H1 (cell line): ENCODE data around the gene GUCY2F. TPM values are rescaled to one million over a fixed set of nuclear protein-coding genes. Genes with fewer than 3 reads are reported as not detected.

Experiments
- CTCF ChIA-PET: fragments of 300-600 bp; sonication (Branson Sonifier 250); formaldehyde crosslinking; loops from one replicate; lab custom pipeline; 2021; ENCODE audit not compliant: partially characterized antibody; lab: Charles Lee
- POLR2A ChIA-PET: fragments of 300-600 bp; sonication (Branson Sonifier 250); formaldehyde crosslinking; loops from one replicate; lab custom pipeline; 2021; ENCODE audit warnings: inconsistent platforms; ENCODE audit not compliant: partially characterized antibody; lab: Charles Lee
- DNase-seq, 2 experiments: peaks; one replicate each; pipeline versions ENCODE4 v3.0.0 to v3.0.0-alpha.2; 2010 to 2022; ENCODE audit warnings: low spot score in 2 of 2, low read depth in 1 of 2, mixed read lengths in 1 of 2
- FAIRE-seq: peaks from 2 replicates; lab custom pipeline; 2011; peaks lifted over from hg19 to GRCh38; lab: Jason Lieb, UNC
- H2AFZ ChIP-seq: 2 replicates; pipeline ENCODE4 v1.8.1; 2012; ENCODE audit warnings: low read length, inconsistent platforms
- H2AK5ac ChIP-seq: 2 replicates; pipeline ENCODE4 v1.6.1; 2013; ENCODE audit warnings: low read depth, low read length
- H2BK120ac ChIP-seq: replicated peaks from 2 replicates; pipeline ENCODE3; 2013; ENCODE audit warnings: low read depth, low read length, inconsistent platforms
- H2BK12ac ChIP-seq: 2 replicates; pipeline ENCODE4 v1.6.1; 2013; ENCODE audit warnings: low read depth, low read length
- H2BK15ac ChIP-seq: 2 replicates; pipeline ENCODE4 v1.6.1; 2013; ENCODE audit warnings: low read length
- H2BK20ac ChIP-seq: 2 replicates; pipeline ENCODE4 v1.6.1; 2013; ENCODE audit warnings: low read length
- H2BK5ac ChIP-seq: 2 replicates; pipeline ENCODE4 v1.6.1; 2013; ENCODE audit warnings: low read depth, low read length
- H3K14ac ChIP-seq: 2 replicates; pipeline ENCODE4 v1.6.1; 2013; ENCODE audit warnings: inconsistent platforms; ENCODE audit not compliant: insufficient read length
- H3K18ac ChIP-seq: 2 replicates; pipeline ENCODE4 v1.6.1; 2013; ENCODE audit warnings: low read length; ENCODE audit errors: extremely low read depth
- H3K23ac ChIP-seq: 2 replicates; pipeline ENCODE4 v1.6.1; 2013; ENCODE audit warnings: inconsistent platforms; ENCODE audit not compliant: insufficient read length
- H3K23me2 ChIP-seq: 2 replicates; pipeline ENCODE4 v1.6.1; 2013; ENCODE audit warnings: low read depth, low read length
- H3K27ac ChIP-seq: 2 replicates; pipeline ENCODE4 v1.6.1; 2011; ENCODE audit warnings: low read depth, low read length, inconsistent platforms
- H3K27me3 ChIP-seq, 4 experiments: replicated peaks in 1 of 4; 1 replicate in 1 of 4; 2 replicates in 3 of 4; pipeline versions ENCODE4 v1.6.1 to v1.8.1; 2011 to 2013; ENCODE audit warnings: low read length in 3 of 4, mild to moderate bottlenecking in 3 of 4, inconsistent platforms in 2 of 4, mixed read lengths in 2 of 4, moderate library complexity in 1 of 4; ENCODE audit not compliant: control insufficient read depth in 3 of 4, insufficient read depth in 3 of 4; ENCODE audit errors: extremely low read depth in 1 of 4
- H3K36me3 ChIP-seq, 4 experiments: 2 replicates each; pipeline versions ENCODE4 v1.6.1 to v1.8.1; 2011 to 2013; ENCODE audit warnings: mild to moderate bottlenecking in 4 of 4, low read length in 3 of 4, moderate library complexity in 2 of 4, control low read depth in 1 of 4, inconsistent platforms in 1 of 4; ENCODE audit not compliant: insufficient read depth in 4 of 4, control insufficient read depth in 2 of 4
- H3K4ac ChIP-seq: replicated peaks from 2 replicates; pipeline ENCODE3; 2013; ENCODE audit warnings: low read length, low read depth, mixed read lengths, inconsistent platforms; ENCODE audit not compliant: insufficient read length
- H3K4me1 ChIP-seq, 4 experiments: replicated peaks in 1 of 4; 1 replicate in 1 of 4; 2 replicates in 3 of 4; pipeline versions ENCODE4 v1.6.1 to v1.8.1; 2011 to 2013; ENCODE audit warnings: low read length in 3 of 4, inconsistent platforms in 2 of 4, mixed read lengths in 1 of 4; ENCODE audit not compliant: insufficient read depth in 4 of 4, control insufficient read depth in 3 of 4
- H3K4me2 ChIP-seq, 2 experiments: 2 replicates each; pipeline versions ENCODE4 v1.6.1 to v1.8.1; 2011 to 2013; ENCODE audit warnings: low read depth in 2 of 2, low read length in 2 of 2, control low read depth in 1 of 2, inconsistent platforms in 1 of 2, mild to moderate bottlenecking in 1 of 2; ENCODE audit not compliant: insufficient read depth in 1 of 2
- H3K4me3 ChIP-seq, 4 experiments: fragments of 200-600, 300-600 bp in 1 of 4; sonication (generic), shearing (Covaris generic), sonication (Bioruptor Twin) in 1 of 4; 2 replicates each; pipeline versions ENCODE4 v1.5.1 to v1.8.1; 2011 to 2016; ENCODE audit warnings: low read length in 4 of 4, low read depth in 3 of 4, control low read depth in 2 of 4, inconsistent platforms in 2 of 4, mild to moderate bottlenecking in 2 of 4, mixed read lengths in 1 of 4, moderate library complexity in 1 of 4; ENCODE audit not compliant: insufficient read depth in 2 of 4; ENCODE audit errors: extremely low read depth in 1 of 4
- H3K56ac ChIP-seq: replicated peaks from 2 replicates; pipeline ENCODE3; 2013; ENCODE audit warnings: low read depth, mild to moderate bottlenecking, mixed read lengths, low read length, inconsistent platforms; ENCODE audit not compliant: insufficient read length
- H3K79me1 ChIP-seq: 2 replicates; pipeline ENCODE4 v1.6.1; 2013; ENCODE audit warnings: low read depth, low read length, control low read depth
- H3K79me2 ChIP-seq, 2 experiments: 2 replicates each; pipeline versions ENCODE4 v1.6.1 to v1.8.1; 2012 to 2013; ENCODE audit warnings: low read length in 2 of 2, mild to moderate bottlenecking in 2 of 2, inconsistent platforms in 1 of 2; ENCODE audit not compliant: insufficient read depth in 2 of 2, control insufficient read depth in 1 of 2
- H3K9ac ChIP-seq, 4 experiments: replicated peaks in 1 of 4; 1 replicate in 1 of 4; 2 replicates in 3 of 4; pipeline versions ENCODE4 v1.6.1 to v1.8.1; 2011 to 2013; ENCODE audit warnings: low read depth in 3 of 4, low read length in 3 of 4, control low read depth in 2 of 4, mild to moderate bottlenecking in 2 of 4, moderate library complexity in 2 of 4, inconsistent platforms in 1 of 4; ENCODE audit errors: extremely low read depth in 1 of 4
- H3K9me3 ChIP-seq, 2 experiments: 2 replicates each; pipeline versions ENCODE4 v1.6.1 to v1.8.1; 2012 to 2013; ENCODE audit warnings: mild to moderate bottlenecking in 2 of 2, moderate library complexity in 2 of 2, control low read depth in 1 of 2, inconsistent platforms in 1 of 2, low read depth in 1 of 2, low read length in 1 of 2, mixed read lengths in 1 of 2; ENCODE audit not compliant: insufficient read depth in 2 of 2
- H4K20me1 ChIP-seq, 2 experiments: replicated peaks in 1 of 2; 2 replicates each; pipeline versions ENCODE3 to v1.8.1; 2011 to 2013; ENCODE audit warnings: inconsistent platforms in 2 of 2, low read length in 2 of 2, mild to moderate bottlenecking in 1 of 2; ENCODE audit not compliant: insufficient read depth in 2 of 2, control insufficient read depth in 1 of 2
- H4K5ac ChIP-seq: 2 replicates; pipeline ENCODE4 v1.6.1; 2013; ENCODE audit warnings: low read length, low read depth, mixed read lengths, inconsistent platforms; ENCODE audit not compliant: insufficient read length
- H4K8ac ChIP-seq: 2 replicates; pipeline ENCODE4 v1.8.0; 2013; ENCODE audit warnings: mild to moderate bottlenecking, moderate library complexity, low read length, inconsistent platforms; ENCODE audit not compliant: insufficient read depth; ENCODE audit errors: extremely low read depth
- H4K91ac ChIP-seq: replicated peaks from 2 replicates; pipeline ENCODE3; 2013; ENCODE audit warnings: low read length, mixed read lengths, inconsistent platforms; ENCODE audit not compliant: insufficient read length
- ASH2L ChIP-seq: fragments of 200-600, 300-600 bp; sonication (generic); IDR thresholded peaks from one replicate; pipeline ENCODE4 v1.7.1; 2017; ENCODE audit warnings: low read length
- ATF2 ChIP-seq: IDR thresholded peaks from 2 replicates; pipeline ENCODE4 v1.6.1; 2012; ENCODE audit warnings: low read length, inconsistent platforms
- BACH1 ChIP-seq: IDR thresholded peaks from 2 replicates; pipeline ENCODE4 v1.6.1; 2012; ENCODE audit warnings: low read length, improper control_type of control experiment
- CBX5 ChIP-seq: fragments of 300-800, 300-1000 bp; sonication (generic); IDR thresholded peaks from 2 replicates; pipeline ENCODE4 v1.7.1; 2016; ENCODE audit warnings: antibody characterized with exemption, low read length, low read depth
- E2F6 ChIP-seq: IDR thresholded peaks from 2 replicates; pipeline ENCODE4 v1.6.1; 2012; ENCODE audit warnings: inconsistent platforms
- GTF2F1 ChIP-seq: IDR thresholded peaks from 2 replicates; pipeline ENCODE4 v1.6.1; 2012; ENCODE audit warnings: low read depth, low read length, improper control_type of control experiment, borderline replicate concordance
- POU5F1 ChIP-seq: IDR thresholded peaks from 2 replicates; pipeline ENCODE4 v1.6.1; 2011; ENCODE audit warnings: low read depth, mild to moderate bottlenecking, low read length, moderate library complexity
- SP1 ChIP-seq: IDR thresholded peaks from 2 replicates; pipeline ENCODE4 v1.6.1; 2011; ENCODE audit warnings: low read depth, low read length
- SP4 ChIP-seq: IDR thresholded peaks from 2 replicates; pipeline ENCODE4 v1.6.1; 2012; ENCODE audit warnings: low read length, inconsistent platforms
- SUZ12 ChIP-seq: fragments of 200-600 bp; sonication (generic); IDR thresholded peaks from 2 replicates; pipeline ENCODE4 v1.6.1; 2012; ENCODE audit warnings: mild to moderate bottlenecking, inconsistent platforms, low read length, moderate library complexity, mixed read lengths
- TCF12 ChIP-seq: IDR thresholded peaks from 2 replicates; pipeline ENCODE4 v1.6.1; 2011; ENCODE audit warnings: low read depth, mild to moderate bottlenecking, low read length
- USF2 ChIP-seq: IDR thresholded peaks from 2 replicates; pipeline ENCODE4 v1.6.1; 2011; ENCODE audit warnings: low read length, improper control_type of control experiment
- WGBS, 2 experiments: shearing (Covaris generic) in 1 of 2; methylation state at CpG; one replicate each; pipeline versions ENCODE4 v1.1.6 to v1.1.7; 2013 to 2015; ENCODE audit warnings: low lambda C conversion rate in 2 of 2, mixed read lengths in 2 of 2, inconsistent platforms in 1 of 2, low coverage in 1 of 2, missing lambda C conversion rate in 1 of 2; ENCODE audit not compliant: insufficient replicate concordance in 2 of 2, insufficient coverage in 1 of 2, insufficient read length in 1 of 2; ENCODE audit errors: extremely low coverage in 1 of 2, missing lambda C conversion rate in 1 of 2; 5-methylcytosine and 5-hydroxymethylcytosine counted together
- polyA plus RNA-seq, 7 experiments: library from polyadenylated mRNA; depleted of rRNA in 3 of 7; stranded (reverse) in 5 of 7; unstranded in 2 of 7; fragments of >200 nt in 5 of 7; fragments of 200-250 nt in 2 of 7; gene quantifications; 1 replicate in 5 of 7; 2 replicates in 1 of 7; 4 replicates in 1 of 7; pipeline versions ENCODE4 v1.2.1 to v1.2.3, GENCODE V29; 2011 to 2013; ENCODE audit warnings: missing spikeins in 2 of 7, mixed read lengths in 2 of 7
- total RNA-seq: library from RNA; stranded (reverse); fragmentation: NEBNext Ultra II Directional; extraction: Animal tissue kit (Norgen Biotek cat#: 25700); gene quantifications from 2 replicates; pipeline ENCODE4 v1.2.1, GENCODE V29; 2021

The GUCY2F gene
- total and polyA plus RNA-seq, 2 of the 8 experiments (the other 6 are each of a cell fraction or from before 2014, with no cell fraction given): 0.02 TPM; not detected in 1

GRCh38 chrX:109519001-109519400 is 37.1 kb upstream of the GUCY2F start:
- no peak overlapping the region for H4K91ac ChIP-seq
- no peak overlapping the region for H3K27ac ChIP-seq
- H3K23ac ChIP-seq: no peak overlapping the region
- H3K23me2 ChIP-seq: no peaks in the 10 kb centered on the region
- no peak overlapping the region for H4K5ac ChIP-seq
- H2BK120ac ChIP-seq: no peak overlapping the region
- no peak overlapping the region for H3K9ac ChIP-seq
- H4K8ac ChIP-seq: no peak overlapping the region
- FAIRE-seq (no peak), DNase-seq (no peak)
- H3K56ac ChIP-seq: no peak overlapping the region
- H2AFZ ChIP-seq: no peak overlapping the region
- H2BK5ac ChIP-seq: no peak overlapping the region
- H3K9me3 ChIP-seq: no peaks in the 10 kb centered on the region
- no peaks in the 10 kb centered on the region for H4K20me1 ChIP-seq
- no peak overlapping the region for H2AK5ac ChIP-seq
- POLR2A ChIA-PET: no interaction called here
- H3K4me3 ChIP-seq: no peak overlapping the region
- H3K36me3 ChIP-seq: no peaks in the 10 kb centered on the region
- H3K4me2 ChIP-seq: no peak overlapping the region
- H3K18ac ChIP-seq: no peak overlapping the region
- TF ChIP-seq SP1 (no peak), SP4 (no peak), ATF2 (no peak), POU5F1 (no peak), TCF12 (no peak), BACH1 (no peak), CBX5 (no peak), SUZ12 (no peak), E2F6 (no peak), GTF2F1 (no peak), USF2 (no peak), ASH2L (no peak)
- H2BK15ac ChIP-seq: no peak overlapping the region
- H2BK12ac ChIP-seq: no peak overlapping the region
- CTCF ChIA-PET: no interaction called here
- WGBS, 2 experiments: 88% methylated on average over 1 of the region's 1 CpG; no CpG with 5 or more reads in 1 of the 2 experiments
- no peak overlapping the region for H3K14ac ChIP-seq
- no peaks in the 10 kb centered on the region for H3K79me1 ChIP-seq
- no peak overlapping the region for H2BK20ac ChIP-seq
- H3K4ac ChIP-seq: no peak overlapping the region
- no peaks in the 10 kb centered on the region for H3K79me2 ChIP-seq
- no peaks in the 10 kb centered on the region for H3K27me3 ChIP-seq
- no peaks in the 10 kb centered on the region for H3K4me1 ChIP-seq
